ENCODE data around the gene KRTAP13-1. TPM values are rescaled to one million over a fixed set of nuclear protein-coding genes. Genes with fewer than 3 reads are reported as not detected.

KRTAP13-1 gene, protein sequence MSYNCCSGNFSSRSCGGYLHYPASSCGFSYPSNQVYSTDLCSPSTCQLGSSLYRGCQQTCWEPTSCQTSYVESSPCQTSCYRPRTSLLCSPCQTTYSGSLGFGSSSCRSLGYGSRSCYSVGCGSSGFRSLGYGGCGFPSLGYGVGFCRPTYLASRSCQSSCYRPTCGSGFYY
- not detected in 2 replicates for total RNA-seq
- not detected in 2 replicates for polyA plus RNA-seq

DNA sequence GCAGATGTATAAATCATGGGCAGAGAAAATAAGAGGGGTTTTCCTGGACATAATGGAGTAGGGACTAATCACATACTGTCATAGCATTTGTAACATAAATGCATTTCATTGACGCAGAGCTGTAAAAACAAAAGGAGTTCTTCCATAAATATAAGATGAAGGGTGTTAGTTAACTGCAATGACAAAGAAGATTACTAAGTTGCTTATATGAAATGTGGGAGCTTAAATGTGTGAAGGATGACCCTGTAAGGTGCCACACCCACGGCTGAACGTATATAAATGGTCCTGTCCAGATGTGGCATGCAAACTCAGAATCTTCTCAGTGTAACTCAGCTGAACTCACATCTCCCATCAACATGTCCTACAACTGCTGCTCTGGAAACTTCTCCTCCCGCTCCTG is at the start of gene KRTAP13-1:
Gene KRTAP13-1 (plus strand): TSS at position 301 of the 400 bp plus-strand sequence. CDS start 56 bp downstream, at position 357.
- Histone ChIP-seq H3K4me1 (ENCODE audit: insufficient read depth) (no peaks in the 10 kb centered on the region), H3K9me3 (ENCODE audit: low read depth) (no peaks in the 10 kb centered on the region), H3K27ac (no peak within 1 kb of the TSS), H3K9me2 (replicated peaks; ENCODE audit: insufficient read depth) (no peaks in the 10 kb centered on the region), H4K20me1 (ENCODE audit: insufficient read depth, poor library complexity, severe bottlenecking) (no peaks in the 10 kb centered on the region), H3K27me3 (no peaks in the 10 kb centered on the region), H3K36me3 (replicated peaks; ENCODE audit: insufficient read depth, low read depth) (no peaks in the 10 kb centered on the region), H2AFZ (no peak within 1 kb of the TSS), H3K4me3 (no peak within 1 kb of the TSS), H3K4me2 (no peak within 1 kb of the TSS), H3K79me2 (no peaks in the 10 kb centered on the region)
- WGBS (ENCODE audit: low lambda C conversion rate, missing lambda C conversion rate) = 85% methylated on average over 4 of the region's 4 CpGs
- TF ChIP-seq, protein P1, sequence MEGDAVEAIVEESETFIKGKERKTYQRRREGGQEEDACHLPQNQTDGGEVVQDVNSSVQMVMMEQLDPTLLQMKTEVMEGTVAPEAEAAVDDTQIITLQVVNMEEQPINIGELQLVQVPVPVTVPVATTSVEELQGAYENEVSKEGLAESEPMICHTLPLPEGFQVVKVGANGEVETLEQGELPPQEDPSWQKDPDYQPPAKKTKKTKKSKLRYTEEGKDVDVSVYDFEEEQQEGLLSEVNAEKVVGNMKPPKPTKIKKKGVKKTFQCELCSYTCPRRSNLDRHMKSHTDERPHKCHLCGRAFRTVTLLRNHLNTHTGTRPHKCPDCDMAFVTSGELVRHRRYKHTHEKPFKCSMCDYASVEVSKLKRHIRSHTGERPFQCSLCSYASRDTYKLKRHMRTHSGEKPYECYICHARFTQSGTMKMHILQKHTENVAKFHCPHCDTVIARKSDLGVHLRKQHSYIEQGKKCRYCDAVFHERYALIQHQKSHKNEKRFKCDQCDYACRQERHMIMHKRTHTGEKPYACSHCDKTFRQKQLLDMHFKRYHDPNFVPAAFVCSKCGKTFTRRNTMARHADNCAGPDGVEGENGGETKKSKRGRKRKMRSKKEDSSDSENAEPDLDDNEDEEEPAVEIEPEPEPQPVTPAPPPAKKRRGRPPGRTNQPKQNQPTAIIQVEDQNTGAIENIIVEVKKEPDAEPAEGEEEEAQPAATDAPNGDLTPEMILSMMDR (IDR thresholded peaks at IDR 0.05; ENCODE audit: poor library complexity) = no peak
- no peak for TF ChIP-seq EZH2phosphoT487 (IDR thresholded peaks at IDR 0.05; ENCODE audit: low read depth, severe bottlenecking, unreplicated experiment)
- TF ChIP-seq EZH2 (IDR thresholded peaks at IDR 0.05; ENCODE audit: borderline replicate concordance) = no peak
- DNase-seq (ENCODE audit: low spot score) = no peak

DNA sequence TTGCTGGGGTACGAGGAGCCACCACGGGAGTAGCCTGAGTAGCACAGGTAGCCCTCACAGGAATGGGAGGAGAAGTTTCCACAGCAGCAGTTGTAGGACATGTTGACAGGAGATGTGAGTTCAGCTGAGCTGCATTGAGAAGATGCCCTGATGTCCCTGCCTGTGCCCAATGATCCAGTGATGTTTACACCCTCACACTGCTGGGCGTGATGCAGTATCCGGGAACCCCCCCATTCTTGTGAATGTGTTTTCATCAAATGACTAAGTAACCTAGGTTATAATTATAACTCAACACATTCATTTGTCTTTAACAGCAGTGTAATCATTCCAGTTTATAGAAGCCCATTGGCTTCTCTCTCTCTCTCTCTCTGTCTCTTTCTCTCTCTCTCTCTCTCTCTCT is 47.3 kb upstream of the KRTAP13-1 start, which contains the start of gene KRTAP23-1:
Gene KRTAP23-1 (minus strand): TSS at position 101 of the 400 bp plus-strand sequence. CDS start 0 bp downstream, at position 101.
- no peaks in the 10 kb centered on the region for H3K4me1 ChIP-seq (ENCODE audit: insufficient read depth)
- WGBS (ENCODE audit: low lambda C conversion rate, missing lambda C conversion rate) = 86% methylated on average over 4 of the region's 4 CpGs
- H3K36me3 ChIP-seq (replicated peaks; ENCODE audit: insufficient read depth, low read depth) = no peaks in the 10 kb centered on the region
- H2AFZ ChIP-seq = no peak within 1 kb of the TSS
- H4K20me1 ChIP-seq (ENCODE audit: insufficient read depth, poor library complexity, severe bottlenecking) = no peaks in the 10 kb centered on the region
- H3K27ac ChIP-seq = no peak within 1 kb of the TSS
- no peak for TF ChIP-seq EZH2 (IDR thresholded peaks at IDR 0.05; ENCODE audit: borderline replicate concordance)
- TF ChIP-seq, protein P1 (IDR thresholded peaks at IDR 0.05; ENCODE audit: poor library complexity) = no peak
- no peak for TF ChIP-seq EZH2phosphoT487 (IDR thresholded peaks at IDR 0.05; ENCODE audit: low read depth, severe bottlenecking, unreplicated experiment)
- no peak within 1 kb of the TSS for H3K4me2 ChIP-seq
- no peaks in the 10 kb centered on the region for H3K9me2 ChIP-seq (replicated peaks; ENCODE audit: insufficient read depth)
- DNase-seq (ENCODE audit: low spot score) = no peak
- H3K9me3 ChIP-seq (ENCODE audit: low read depth) = no peaks in the 10 kb centered on the region
- no peak within 1 kb of the TSS for H3K4me3 ChIP-seq
- no peaks in the 10 kb centered on the region for H3K79me2 ChIP-seq
- H3K27me3 ChIP-seq = no peaks in the 10 kb centered on the region

DNA sequence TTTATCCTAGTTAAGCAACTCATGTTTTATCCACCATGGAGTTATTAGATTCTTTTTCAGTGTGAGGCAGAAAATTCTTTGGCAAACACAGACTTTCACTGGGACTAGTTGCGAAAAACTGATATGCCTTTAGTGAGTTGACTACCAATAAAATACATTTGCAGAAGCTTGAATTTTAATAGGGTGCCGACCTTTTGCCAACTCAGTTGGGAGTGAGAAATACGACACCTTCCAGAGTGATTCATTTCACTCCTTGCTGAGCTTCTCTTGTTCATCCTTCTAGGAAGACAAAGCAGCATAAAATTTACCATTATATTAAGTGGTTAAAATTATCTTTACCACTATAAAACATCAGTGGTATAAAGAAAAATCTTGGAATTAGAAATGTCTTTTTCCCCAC is 46.3 kb upstream of the KRTAP13-1 start:
- H3K27ac ChIP-seq = no peak overlapping the region
- H3K79me2 ChIP-seq = no peaks in the 10 kb centered on the region
- H3K27me3 ChIP-seq = no peaks in the 10 kb centered on the region
- no peaks in the 10 kb centered on the region for H3K4me1 ChIP-seq (ENCODE audit: insufficient read depth)
- no peak overlapping the region for H3K4me2 ChIP-seq
- no peak overlapping the region for H3K4me3 ChIP-seq
- no peaks in the 10 kb centered on the region for H3K9me2 ChIP-seq (replicated peaks; ENCODE audit: insufficient read depth)
- no peaks in the 10 kb centered on the region for H3K9me3 ChIP-seq (ENCODE audit: low read depth)
- TF ChIP-seq EZH2 (IDR thresholded peaks at IDR 0.05; ENCODE audit: borderline replicate concordance) = no peak
- TF ChIP-seq, protein P1 (IDR thresholded peaks at IDR 0.05; ENCODE audit: poor library complexity) = no peak
- no peak for TF ChIP-seq EZH2phosphoT487 (IDR thresholded peaks at IDR 0.05; ENCODE audit: low read depth, severe bottlenecking, unreplicated experiment)
- H2AFZ ChIP-seq = no peak overlapping the region
- no peaks in the 10 kb centered on the region for H4K20me1 ChIP-seq (ENCODE audit: insufficient read depth, poor library complexity, severe bottlenecking)
- no peaks in the 10 kb centered on the region for H3K36me3 ChIP-seq (replicated peaks; ENCODE audit: insufficient read depth, low read depth)
- no peak for DNase-seq (ENCODE audit: low spot score)
- WGBS (ENCODE audit: low lambda C conversion rate, missing lambda C conversion rate) = 53% methylated on average over 3 of the region's 3 CpGs

Data from hepatocyte (in vitro differentiated cells).